T1000 (cell line): ENCODE measurements around the gene SEPTIN5.

ENCODE experiments used
- DNase-seq: peaks from one replicate; lab custom pipeline; 2025; ENCODE audit warnings: mixed read lengths; lab: John Stamatoyannopoulos, UW

Gene SEPTIN5

DNA sequence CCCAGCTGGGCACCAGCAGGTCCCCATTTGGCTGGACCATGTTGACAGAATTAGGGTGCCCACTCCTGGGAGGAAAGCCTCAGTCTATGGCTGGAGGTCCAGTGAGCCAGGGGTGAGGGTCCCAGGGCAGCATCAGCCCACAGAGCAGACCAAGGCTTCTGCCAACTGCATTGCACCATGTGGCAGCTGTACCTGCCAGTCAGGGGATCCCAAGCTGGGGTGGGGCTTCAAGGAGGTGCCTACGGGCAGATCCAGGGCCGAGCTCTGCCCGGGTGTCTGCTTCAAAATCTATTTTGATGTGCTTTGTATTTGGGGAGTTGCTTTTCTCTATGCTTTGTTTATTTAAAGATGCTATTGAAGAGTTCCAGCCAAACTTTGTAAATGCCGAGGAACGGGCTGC, 19.5 kb downstream of the SEPTIN5 start:
- no peak for DNase-seq

DNA sequence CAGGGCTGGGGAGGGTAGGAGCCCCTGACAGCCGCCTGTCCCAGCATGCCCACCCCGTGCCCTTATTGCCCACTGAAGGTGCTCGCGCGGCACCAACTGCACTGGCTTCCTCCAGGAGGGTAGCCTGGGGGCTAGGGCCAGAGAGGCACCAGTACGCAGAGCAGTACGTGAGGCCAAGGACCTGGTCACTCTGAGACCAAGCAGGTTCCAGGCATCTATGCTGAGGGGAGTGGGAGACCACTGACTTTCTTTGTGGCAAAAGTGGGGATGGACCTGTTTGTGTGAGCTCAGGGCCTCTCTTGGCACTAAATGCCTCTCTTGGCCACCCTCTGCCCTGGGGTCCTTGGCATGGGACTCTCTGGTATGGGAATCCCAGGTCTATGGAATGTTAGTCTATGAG, 19.9 kb downstream of the SEPTIN5 start:
- DNase-seq, result no peak

DNA sequence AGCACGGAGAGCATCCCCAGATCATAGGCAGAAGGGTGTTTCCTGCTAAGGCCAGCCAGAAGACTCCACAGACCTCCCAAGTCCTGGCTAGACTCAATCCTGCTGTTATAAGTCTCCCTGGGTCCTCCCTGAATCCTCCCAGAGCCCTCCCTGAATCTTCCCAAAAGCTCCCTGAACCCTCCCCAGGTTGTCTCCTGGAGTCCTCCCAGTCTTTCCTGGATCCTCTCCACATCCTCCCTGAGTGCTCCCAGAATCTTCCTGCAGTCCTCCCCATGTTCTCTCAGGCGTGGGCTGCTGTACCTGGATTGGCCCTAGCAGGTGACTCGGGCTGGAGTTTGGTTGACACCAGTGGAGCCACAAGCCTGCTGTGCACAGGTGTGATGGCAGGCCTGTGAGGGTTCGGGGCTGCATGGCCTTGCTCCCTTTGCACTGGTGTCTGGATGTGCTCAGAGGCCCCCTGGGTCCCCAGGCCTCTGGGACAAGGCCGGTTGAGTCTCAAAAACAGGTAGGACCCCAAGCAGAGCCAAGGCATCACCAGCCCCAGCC, 20.6 kb downstream of the SEPTIN5 start:
- DNase-seq, result no peak

DNA sequence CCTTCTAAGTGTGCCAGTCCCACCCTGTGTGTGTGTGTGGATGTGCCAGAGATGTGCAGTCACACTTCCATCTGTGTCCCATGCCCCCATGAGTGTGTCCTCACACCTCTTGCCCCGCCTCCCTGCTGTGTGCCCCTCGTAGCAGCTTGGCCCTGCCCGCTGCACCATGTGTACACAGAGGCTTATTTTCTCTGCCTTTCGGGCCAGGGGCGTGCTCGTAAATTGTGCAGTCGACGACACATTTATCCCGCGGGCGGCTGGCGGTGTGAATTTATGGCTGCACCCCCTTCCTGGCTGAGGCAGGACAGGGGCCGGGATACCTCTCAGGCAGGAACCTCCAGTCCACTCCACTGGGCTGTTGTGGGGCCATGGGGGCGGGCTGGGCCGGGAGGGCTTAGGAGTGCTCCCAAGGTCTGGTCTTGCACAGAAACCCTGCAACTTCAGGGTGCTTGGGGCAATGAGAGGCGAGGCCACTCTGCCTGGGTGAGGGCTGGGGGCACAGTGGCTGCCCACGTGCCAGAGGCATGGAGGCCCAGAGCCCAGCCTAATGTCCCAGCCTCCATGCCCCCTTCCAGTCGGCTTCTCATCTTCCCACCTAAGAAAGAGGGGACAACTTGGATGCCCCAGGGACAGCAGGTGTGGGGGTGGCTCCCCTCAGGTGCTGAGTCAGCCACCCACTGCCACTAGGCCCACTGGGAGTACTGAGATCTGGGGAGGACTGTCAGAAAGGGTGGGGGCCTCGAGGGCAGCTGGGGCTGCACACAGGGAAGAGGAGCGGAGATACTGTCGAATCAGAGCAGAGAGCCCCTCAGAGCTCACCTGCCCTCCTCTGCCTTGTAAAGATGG, 21.6 kb downstream of the SEPTIN5 start:
- DNase-seq, result no peak

DNA sequence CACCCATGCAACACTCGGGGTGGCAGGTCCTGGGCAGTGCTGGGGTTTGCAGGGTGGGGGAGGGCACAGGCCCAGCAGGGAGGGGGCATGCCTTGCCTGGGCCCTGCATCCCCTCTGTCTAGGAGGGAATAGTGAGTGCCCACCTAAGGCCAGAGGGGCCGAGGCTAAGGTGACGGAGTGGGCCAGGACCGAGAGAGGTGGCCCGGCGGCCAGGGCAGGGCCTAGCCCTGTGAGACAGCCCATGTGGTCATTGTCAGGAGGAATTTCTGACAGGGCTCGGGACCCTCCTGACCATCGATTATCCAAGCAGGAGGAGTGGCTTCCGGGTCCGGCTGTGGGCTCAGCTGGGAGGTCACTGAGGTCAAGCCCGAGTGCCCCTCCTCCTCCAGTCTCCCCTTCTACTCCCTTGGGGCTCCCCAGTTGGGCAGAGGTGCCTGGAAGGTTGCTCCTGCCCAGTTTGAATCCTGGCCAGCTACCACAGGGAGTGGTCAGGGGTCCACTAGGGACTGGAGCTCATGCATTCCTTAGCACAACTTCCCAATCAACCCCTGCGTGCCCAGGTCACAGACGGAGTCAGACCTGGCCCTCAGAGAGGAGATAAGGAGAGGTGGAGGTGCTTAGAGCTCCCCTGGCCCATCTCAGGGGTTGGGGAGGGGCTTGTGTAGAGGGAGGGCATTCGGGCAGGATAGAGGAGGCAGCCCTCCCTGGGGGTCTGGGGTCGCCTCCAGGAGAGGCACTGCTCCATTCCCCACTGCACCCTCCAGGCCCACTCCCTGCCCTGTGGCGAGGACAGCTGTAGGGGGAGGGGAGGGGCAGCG, 23.8 kb downstream of the SEPTIN5 start:
- DNase-seq, result no peak

DNA sequence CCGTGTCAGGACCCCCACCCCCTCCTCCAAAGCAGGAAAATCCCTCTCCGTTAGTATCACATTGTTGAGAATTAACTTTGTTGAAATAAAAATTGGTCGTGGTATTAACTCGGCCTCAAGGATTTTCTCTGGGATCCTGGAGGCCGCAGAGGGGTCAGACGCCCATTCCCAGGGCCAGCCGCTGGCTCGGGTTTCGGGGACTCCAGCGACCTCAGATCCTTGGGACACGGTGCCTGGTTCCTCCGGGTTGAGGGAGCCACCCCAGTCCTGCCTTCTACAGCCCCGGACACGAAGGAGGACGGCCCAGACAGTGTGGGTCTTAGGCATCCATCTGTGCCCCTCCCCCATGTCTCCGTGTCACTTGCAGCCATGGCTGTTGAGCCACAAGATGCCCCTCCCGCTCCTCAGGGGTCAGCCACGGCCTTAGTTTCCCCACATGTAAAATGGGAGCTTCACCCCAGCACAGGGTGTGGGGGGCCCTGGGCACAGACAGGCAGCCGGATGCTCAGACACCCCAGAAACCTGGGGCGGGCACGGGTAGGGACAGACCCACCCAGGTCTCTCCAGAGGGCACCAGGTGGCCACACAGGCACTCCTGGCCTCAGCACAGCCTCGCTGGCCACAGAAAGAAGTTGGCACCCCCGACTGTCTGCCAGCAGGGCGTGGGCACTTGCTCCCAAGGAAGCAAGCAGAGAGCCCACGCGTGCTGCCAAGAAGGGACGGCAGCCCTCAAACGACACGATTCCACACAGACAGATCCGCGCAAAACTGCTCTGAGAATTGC, 24.6 kb downstream of the SEPTIN5 start:
- DNase-seq, result no peak

DNA sequence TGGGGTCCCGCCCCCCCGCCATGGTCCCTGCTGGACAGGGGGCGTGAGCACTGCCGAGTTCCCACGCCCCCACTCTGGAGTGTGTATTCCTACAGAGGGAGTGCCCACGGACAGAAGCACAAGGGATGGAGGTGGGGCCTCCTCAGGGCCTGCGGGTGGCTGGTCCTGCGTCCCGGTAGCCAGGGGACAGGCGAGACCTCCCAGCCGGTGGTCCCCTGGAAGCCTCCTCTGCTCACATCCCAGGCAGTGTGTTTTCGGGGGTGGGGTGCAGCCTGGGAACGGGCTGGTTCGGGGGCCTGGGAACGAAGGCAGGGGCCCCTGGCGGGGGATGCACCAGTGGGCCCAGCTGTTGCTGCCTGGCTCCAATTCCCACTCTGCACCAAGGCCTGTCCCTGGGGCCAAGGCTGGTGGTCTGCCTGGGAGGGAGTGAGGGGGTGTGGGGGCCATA, 25.2 kb downstream of the SEPTIN5 start:
- DNase-seq, result no peak

DNA sequence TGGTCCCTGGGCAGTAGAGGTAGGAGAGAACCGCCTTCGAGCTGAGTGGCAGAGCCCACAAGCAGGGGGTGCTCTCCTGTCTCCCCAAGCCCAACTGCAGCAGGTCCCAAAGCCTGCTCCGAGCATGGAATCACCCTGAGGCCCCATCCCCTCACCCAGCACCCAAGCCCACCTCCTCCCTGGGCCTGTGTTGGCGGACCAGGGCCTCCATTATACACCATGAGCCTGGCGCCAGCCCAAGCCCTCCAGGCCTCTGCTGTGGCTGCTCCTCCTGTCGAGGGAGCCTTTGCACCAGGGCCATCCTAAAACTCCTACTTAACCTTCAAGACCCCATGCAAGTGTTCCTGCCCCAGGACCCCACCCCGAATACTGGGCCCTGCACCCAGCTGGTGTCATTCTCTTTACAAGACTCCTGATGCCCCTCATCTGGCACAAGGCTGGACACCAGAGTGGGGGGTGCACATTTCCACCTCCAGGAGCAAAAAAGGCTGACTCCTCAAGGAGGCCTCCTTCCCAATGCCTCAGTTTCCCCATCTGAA, 25.7 kb downstream of the SEPTIN5 start:
- no peak for DNase-seq

DNA sequence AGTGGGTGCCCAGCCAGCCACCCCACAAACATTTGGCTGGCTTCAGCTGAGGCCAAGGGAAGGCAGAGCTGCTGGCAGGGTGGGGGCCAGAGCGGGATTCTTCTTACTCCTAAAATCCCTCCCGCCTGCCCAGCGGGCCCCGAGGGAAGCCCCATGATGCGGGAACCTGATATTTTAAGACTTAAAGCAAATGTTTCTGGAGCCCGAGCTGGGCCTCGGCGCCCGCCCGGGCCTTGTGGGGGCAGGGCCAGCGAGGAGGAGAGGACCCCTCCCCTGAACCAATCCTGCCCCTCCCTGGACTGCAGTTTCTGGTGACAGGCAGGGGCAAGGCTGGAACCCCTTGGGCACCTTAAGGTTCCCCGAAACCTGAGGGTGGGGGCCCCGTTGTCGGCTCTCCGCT, 26.3 kb downstream of the SEPTIN5 start:
- DNase-seq, result no peak

DNA sequence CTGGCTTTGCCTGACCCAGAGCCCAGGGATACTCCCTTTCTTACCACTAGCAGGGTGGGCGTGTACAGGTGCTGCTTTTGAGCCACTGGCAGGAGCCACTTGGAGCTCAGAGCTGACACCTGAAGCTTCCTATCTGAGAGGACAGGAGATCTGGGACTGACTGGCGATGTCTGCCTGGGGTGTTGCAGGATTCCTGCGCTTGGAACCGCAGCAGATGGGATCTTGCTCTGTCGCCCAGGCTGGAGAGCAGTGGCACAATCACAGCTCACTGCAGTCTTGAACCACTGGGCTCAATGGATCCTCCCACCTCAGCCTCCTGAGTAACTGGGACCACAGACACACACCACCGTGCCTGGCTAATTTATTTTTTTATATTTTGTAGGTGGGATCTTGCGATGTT, 26.8 kb downstream of the SEPTIN5 start:
- no peak for DNase-seq

DNA sequence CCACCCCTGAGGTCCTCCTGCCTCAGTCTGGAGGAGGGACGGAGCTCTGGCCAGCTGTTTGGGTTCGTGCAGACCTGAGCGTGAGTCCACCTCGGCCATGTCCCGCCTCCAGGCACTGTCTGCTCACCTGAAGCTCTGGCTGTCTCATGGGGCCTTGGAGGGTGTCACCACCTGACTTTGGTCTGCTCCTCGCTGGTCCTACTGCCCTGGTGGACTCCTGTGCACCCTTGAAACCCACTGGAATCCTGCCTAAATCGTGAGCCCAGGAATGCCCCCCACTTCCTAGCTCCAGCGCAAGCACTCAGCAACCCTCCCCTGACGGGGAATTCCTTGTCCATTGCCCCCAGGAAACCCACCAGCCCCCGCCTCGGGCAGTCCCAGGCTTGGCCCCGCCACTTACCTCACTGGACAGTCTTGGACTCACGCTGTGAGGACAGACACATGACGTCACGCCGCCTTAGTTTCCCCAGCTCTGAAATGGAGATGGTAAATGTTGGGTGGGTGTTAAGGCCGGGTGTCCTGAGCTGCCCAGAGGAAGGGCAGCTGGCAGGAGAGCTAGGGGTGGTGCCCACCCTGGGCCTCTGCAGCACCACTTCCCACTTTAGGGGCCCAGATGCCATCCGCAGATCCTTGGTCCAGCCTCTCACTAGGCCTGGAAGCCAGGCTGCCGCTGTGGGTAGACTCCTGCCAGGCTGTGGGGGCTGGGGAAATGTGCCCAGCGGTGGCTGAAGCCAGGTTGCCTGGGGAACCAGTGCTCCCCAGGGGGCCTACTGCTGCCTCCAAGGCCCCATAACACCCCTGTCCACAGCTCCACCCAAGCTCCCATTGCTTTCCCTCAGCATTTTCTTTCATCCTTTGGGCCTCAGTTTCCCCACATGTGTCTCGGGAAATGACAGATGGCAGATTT, 28.1 kb downstream of the SEPTIN5 start:
- no peak for DNase-seq

DNA sequence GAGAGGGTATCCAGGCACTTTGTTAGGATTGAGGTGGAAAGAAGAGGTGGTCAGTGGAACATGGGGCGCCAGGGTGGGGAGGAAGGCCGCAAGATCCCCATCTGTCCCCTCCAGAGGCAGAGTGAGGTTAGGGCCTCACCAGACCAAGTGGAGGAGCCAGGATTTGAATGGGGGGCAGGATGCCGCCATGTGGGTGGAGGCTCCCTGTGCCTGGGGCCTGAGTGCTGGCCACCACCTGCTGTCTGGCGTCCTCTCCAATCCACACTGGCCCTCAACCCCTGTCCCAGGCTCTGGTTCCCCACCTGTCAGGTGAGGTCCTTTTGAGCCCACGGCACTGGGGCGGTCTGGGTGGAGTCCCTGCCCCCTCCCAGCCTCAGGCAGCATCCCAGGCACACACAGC, 28.8 kb downstream of the SEPTIN5 start:
- no peak for DNase-seq

DNA sequence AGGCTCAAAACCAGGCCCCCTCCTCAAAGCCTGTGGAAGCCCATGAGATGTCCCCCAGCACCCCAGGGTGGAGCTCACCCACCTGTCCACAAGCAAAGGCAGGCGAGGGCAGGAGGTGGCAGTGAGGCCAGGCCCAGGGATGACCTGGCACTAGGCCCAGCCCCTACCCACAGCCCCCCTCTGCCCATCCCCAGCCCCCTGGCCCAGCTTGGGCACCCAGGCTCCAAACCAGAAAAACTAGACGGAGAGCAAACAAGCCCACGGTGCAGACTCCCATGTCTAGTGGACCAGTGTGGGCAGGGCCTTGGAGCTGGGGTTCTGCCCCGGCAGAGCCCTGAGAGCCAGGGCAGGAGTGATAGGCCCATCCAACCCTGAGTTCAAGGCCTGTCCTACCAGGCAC, 29.3 kb downstream of the SEPTIN5 start:
- DNase-seq, result no peak

DNA sequence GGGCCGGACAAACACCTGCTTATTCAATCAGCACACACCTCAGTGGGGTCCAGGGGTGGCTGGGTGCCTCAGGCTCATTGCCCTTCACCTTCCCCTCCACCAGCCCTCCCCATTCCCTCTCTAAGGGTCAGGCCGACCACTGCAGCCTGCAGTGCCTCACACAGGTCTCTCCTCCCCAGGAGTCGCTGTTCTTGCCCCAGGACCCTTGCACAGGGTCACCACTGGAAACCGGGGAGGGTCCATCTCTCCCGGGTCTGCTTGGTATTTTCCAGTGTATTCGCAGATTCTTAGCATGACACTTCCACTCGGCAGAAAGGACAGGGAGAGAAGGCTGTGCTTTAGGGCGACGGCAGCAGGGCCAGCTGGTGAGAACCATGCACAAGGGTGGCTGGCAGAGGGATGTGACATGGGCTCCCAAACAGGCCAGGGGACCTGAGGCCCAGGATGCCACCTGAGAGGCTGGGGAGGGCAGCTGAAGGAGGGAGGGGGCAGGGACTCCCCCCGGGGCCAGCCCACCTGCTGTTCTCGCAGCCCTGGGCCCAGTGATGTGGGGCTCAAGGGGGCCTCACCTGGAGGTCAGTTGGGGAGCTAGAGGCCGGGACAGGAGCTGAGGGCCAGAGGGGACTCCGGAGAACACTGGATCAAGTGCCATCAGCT, 30.2 kb downstream of the SEPTIN5 start:
- DNase-seq, result no peak

DNA sequence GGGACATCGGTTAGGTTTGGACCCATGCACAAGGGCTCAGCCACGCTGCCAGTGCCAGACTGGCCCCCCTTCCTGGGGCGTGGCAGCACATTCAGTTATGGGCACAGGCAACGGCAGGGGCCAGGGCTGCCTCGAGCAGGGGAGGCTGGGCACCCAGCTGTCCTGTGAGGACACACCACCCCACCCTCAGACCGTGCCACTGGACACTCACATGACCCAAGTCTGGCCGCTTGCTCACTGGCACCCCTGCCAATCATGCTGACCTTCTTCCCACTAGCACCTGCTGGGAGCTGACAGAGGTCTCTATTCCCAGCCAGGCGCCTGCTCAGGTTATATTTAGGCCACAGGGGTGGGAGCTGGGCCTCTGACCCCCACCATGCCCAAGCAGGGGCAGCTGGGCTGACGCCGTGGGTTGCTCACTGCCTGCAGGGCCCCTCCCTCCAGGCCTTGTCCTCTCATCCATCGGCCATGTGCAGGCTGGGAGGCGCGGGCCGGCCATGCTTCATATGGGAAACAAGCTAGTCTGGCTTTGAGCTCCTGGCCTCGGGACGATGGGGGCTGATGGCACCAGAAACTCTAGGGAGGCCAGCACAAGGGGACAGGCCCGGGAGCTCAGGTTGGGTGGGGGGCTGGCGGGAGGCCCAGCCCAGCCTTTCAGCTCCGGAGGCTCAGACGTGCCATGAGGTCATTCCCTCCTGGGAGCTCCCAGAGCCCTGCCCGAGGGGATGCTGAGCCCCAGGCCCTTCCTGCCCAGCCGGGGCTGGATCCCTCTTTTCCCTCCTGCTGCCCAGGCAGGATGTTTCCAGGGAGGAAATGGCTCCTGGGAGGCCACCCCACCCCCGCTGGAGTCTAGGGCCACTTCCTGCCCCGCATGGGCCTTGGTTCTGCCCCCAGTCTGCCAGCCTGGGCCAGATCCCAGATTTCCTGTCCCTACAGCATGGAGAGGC, 31.1 kb downstream of the SEPTIN5 start:
- no peak for DNase-seq

DNA sequence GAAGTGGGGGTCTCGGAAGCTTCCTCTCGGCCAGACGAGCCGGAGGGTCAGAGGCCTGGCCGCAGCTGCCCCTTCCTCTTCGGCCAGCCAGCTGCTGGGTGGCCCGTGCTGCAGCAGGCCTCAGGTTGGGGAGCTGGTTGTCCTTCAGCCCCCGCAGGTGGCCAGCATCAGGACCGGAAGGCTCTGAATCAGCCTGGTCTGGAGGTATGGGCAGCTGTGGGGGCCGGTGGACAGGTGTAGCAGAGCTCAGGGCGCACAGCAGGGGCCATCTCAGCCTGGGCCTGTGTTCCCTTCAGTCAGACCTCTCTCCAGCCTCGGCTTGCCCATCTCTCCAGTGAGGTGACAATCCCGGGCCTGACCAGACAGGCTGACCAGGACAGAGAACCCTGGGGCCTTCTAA, 32.4 kb downstream of the SEPTIN5 start:
- no peak for DNase-seq

DNA sequence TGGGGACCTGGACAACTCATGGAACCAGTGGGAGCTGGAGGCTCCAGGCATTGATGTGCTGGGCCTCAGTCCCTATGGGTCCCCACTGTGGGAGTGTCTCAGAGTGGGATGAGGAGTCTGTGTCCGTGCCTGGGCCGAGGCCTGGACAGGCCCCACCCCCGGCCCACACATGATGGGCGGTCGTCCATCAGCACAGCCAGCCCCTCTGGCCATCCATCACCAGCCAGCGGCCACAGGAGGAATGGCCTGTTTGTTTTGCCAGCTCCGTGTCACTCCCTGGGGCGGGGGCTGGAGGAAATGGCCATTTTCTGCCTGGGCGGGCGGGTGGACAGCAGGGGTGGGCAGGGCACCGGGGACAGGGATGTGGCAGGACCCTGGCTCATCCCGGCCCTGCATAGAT, 33.2 kb downstream of the SEPTIN5 start:
- DNase-seq, result no peak

DNA sequence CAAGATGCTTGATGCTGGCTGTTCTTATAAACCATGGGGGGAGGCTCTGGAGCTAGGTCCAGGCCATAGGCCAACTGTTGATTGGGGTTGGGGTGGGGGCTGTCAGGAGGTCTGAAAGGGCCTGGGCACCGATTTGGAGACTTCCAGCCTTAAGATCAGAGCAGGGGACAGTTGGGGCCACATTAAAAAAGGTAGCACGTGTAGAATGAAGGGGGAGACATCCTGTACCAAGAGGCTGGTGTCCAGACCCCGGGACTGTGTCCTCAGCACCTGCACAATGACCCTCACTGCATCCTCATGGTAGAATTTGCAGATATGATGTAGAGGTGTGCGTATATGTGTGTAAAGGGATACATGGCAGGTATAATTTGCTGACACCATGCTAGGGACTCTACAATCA, 33.8 kb downstream of the SEPTIN5 start:
- no peak for DNase-seq

DNA sequence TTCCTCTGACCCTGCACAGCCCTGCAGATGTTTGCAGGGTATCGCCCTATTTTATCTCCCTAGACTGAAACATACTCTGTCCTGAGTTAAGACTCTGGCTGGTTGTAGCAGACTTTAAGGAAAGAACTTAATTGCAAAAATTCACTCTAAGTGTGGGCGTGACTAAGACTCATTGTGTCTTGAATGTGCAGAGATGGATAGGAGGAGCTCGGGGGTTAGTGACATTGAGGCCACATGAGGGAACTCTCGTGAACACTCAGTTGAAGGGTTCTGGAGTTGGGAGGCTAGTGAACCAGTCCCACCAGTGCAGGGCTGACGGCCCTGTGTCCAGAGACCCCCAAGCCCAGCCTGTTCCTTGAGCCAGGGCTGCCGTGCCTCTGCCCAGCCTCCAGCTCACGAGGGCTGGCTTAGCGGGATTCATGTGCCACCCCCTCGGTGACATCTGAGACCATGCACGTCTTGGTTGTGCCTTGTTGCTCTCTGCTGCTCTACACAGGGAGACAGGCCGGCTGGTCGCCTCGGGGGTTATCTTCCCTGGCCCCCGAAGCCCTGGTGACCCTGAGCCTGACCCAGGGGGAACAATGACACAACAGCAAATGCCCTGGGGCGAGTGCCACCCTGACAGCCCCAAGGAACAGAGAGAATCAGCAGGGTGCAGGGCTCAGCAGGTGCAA, 34.8 kb downstream of the SEPTIN5 start:
- DNase-seq, result no peak
